OCI-LY1 (cell line): ENCODE data around the gene TBCE.

Source experiments
- CTCF ChIP-seq: fragments of 200-600 bp; sonication (generic), shearing (Covaris generic); IDR thresholded peaks from 2 replicates; pipeline ENCODE4 v1.5.1; 2017; ENCODE audit warnings: mild to moderate bottlenecking, antibody characterized with exemption, low read length, moderate library complexity, mixed read lengths
- EZH2 ChIP-seq: fragments of 200-600 bp; sonication (generic), shearing (Covaris generic); IDR thresholded peaks from 2 replicates; pipeline ENCODE4 v1.8.0; 2017; ENCODE audit warnings: borderline replicate concordance, mixed run types, mild to moderate bottlenecking, antibody characterized with exemption, low read length, moderate library complexity, mixed read lengths

- TF ChIP-seq CTCF (no peak), EZH2 (no peak)
Measured at GRCh38 chr1:235325854-235326253, 41.4 kb upstream of the TBCE start.
